HG03439 (cell line): ENCODE measurements around the gene CXXC5.

Experiments
- ATAC-seq: cut with Tn5 transposase; IDR thresholded peaks from one replicate; pipeline ENCODE4 v1.9.1; 2021; ENCODE audit warnings: mild to moderate bottlenecking, moderate library complexity; ENCODE audit not compliant: unreplicated experiment

The CXXC5 gene

DNA sequence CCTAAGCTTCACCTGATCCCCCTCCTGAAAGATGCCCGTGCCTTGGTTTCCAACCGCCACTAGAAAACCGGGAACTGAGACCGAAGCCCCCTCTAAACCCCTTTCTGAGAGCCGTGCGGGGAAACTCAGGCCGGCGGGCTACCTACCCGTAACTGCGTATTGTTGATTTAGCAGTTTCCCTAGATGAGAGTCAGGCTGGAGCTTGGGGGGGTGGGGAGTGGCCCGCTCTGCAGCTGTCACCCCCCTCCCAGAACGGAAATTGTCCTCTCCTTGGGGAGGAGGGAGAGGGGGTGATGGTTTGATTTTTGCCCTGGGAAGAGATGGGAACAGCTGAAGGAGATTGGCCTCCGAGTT is 2.5 kb downstream of the CXXC5 start:
- no peak for ATAC-seq

DNA sequence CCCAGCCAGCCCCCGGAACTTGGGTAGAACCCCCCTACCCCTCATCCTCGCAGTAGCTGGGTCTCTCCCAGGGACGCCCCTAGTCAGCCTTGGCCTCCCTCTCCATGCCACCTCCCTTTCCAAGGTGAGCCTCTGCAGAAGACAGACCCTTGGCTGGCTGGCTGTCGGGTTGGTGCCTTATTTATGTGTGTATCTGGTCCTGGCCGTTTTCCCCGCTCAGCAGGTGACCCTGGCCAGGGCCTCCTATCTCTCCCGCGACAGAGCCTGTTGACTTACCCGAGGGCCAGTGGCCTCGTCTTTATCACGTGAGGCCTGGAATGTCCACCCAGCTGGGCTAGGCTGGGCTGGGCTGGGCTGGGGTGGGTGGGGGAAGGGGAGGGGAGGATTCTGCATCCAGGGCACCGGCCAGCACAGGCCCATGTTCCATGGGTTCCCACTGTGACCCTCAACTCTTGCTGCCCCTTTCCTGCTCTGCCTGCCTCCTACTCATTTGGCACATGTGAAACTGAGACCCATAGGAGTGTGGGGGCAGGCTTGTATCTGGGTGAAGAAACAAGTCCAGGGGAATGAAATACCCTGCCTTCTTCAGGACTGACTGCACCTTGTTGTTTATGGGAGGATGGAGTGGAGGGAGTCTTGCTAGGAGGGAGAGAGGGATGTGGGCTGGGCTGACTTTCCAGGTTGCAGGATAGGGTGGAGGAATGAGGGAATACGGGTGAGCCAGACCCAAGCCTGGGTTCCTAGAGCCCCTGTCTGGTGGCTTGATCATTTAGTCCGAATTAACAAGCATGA is 3.1 kb downstream of the CXXC5 start:
- peak; percentile 0 for ATAC-seq

DNA sequence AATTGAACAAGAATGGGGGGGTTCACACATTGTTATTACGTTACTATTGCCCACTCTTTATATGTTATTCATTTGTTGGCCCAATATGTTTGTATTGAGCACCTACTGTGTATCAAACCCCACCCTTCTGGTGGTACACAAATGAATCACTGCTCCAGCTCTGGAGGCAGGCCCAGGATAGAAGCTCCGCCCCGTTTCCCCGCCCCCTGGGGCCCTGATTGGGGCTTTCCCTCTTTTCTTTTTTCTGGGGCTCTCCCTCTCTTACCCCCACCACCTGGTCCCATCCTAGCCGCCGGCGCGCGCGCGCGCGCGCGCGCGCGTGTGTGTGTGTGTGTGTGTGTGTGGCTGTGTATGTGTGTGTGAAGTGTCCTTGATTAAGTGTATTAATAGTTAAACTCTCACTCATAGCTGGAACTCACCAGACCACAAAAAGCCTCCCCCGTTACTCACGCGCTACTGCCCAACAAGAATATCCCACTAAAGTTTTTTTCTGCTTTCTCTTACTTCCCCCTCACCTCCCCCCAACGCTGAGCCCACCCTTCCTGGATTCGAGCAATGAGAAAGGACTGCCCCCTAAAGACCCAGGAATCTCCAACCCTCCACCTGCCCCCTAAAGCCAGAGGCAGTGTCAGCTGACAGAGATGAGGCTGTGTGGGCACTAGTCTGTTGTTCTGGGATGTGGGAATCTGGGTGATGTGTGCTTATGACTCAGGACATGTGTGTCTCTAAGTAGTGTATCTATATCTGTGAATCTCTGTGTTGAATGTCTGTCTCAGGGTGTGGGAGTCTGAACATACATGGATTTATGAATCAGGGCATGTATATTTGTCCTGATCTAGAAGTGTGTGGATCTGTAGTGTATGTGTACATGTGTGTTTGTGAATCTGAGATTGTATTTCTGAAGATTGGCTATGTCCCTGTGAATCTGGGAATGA is 4.0 kb downstream of the CXXC5 start:
- peak; percentile 44 for ATAC-seq

DNA sequence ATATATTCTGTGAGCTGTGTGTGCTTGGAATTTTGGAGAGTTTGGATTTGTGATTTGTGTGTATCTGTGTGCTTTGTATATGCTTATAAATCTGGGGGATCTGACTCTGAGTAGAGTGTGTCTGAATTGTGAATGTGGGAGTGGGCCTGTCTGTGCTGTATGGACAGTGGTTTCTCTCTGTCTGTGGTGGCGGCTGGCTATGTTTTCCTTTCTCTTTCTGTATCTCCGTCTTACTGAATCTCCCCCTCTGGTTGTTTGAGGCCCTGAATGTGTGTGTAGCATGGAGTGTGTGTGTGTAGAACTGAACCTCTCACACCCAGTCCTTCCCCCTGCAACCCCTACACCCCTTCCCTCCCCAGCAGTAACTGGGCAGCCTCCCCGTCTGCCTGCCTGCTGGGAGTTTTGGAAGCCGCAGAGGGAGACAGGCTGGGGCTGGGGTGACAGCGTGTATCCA is 4.7 kb downstream of the CXXC5 start:
- no peak for ATAC-seq

DNA sequence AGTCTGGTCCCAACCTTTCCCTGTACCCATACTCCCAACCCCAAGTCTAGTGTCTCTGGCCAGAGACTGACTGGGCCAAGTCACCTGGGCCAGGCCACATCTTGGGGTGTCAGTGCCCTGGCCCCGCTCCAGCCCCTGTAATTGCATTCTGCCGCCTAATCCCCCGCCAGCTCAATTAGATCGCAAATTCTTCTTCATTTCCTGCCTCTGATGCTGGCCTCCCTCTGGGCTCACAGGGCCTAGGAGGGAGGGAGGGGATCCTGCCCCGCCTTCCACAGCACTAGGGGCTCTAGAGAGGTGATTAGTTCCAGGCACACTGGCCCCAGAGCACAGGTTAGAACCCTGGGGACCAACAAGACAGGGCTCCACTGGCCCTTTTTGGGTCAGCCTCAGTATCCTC is 5.5 kb downstream of the CXXC5 start:
- no peak for ATAC-seq

DNA sequence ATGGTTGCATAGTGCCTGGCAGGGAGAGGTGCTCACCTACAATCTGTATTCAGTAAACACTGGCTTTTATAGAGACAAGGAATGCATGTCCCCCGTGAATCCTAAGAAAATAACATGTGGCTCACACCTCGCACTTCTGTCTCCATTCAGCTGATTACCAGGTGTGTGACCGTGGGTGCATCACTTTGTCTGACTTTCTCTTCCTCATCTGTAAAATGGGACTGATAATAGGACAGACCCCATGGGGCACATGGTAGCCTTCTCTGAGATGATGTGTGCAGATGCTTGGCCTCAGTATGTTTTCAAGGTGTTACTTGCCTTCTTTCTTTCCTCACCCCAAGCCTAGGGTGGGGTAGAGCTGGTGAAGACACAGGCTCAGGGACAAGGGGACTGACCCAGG is 6.3 kb downstream of the CXXC5 start:
- ATAC-seq, result no peak

DNA sequence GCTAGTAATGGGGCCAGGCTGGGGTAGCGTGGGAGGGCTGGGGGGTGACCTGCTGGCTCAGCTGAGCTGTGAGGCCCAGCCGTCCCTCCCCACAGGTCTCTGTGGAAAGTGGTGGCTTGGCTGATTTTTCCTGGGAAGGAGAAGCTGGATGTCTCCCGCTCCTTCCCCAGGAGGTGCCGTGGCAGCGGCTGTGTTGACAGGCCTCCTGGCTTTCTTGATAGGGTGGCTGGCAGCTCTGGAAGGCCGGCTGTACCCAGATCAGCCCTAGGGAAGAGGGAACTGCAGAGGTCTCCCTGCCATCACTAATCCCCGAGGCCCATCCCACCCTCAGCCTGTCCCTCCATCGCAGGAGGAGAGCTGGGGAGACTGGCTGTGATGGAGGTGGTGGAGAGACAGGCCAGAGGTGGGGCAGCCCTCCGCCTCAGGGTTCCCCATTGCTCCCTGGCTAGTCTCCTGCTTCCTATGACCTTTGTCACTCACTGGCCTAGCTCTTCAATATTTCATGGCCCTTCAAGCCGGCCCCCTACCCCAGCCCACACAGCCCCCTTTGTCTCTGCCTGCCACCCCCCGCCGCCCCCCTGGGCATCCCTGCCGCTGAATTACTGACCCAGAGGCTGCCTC is 6.8 kb downstream of the CXXC5 start:
- ATAC-seq, result no peak

DNA sequence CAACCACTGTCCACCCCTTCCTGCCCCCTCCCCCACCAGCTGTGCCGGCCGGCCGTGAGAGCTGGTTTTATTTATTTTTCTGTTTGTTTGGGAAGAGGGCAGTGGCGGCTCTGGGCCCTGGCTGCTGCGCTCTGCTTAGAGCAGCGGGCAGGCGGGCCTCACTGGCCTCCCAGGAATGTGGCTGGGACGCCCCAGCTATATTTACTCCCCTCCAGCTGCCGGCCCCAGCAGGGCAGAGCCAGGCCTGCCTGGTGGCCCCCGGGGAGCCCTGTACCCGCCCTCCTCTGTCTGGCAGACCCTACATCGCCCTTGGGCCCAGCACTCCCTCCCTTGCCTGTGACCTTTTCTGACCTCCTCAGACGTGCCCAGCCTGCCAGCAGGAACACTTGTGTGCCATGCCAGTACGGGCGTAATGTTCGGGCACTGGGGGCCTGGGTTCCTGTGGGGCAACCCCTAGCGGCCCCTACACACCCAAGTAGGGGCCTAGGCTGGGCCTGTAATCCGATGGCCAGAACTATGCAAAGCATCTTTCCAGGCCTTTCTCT is 7.7 kb downstream of the CXXC5 start:
- ATAC-seq, result no peak

DNA sequence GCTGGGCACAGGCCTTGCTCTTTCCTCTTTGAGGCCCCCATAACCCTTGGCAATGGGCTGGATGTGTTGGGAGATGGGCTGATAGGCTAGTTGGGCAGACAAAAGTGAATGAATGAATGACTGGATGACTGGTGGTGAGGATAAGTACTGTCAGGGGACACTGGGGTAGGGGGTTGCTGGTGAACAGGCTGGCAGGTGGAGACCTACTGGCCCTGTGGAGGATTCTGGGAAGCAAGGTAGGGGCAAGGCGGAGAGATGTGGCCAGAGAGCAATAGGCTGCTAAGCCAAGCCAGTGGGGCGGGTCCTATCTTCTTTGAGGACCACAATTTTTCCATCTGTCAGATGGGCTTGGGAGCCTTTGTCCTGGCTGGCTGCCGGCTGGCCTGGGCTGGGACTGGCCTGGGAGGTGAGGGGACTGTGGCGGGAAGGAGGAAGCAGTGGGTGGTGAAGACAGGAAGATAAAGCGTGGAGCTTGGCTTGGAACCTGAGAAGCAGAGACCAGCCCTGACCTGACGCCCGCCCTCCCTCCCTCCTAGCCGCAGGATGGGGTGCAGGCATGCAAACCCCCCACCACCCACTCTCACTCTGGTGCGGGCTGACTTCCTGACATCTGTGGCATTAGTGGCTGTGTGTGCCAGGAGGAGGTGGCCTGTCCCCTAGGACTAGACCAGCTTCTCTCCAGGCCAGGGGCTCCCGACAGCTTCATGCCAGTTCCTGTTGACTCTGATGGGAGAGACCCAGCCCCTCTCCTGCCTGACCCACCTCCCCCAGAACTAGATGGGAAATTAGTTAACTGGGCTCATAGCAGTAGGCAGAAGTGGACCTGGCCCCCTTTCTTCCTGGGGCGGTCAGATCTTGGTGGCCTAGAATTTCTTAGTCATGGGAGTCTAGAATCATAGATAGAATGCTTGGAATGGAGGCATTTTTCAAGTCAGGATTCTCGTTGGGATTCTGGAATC is 9.5 kb downstream of the CXXC5 start:
- ATAC-seq, result no peak

DNA sequence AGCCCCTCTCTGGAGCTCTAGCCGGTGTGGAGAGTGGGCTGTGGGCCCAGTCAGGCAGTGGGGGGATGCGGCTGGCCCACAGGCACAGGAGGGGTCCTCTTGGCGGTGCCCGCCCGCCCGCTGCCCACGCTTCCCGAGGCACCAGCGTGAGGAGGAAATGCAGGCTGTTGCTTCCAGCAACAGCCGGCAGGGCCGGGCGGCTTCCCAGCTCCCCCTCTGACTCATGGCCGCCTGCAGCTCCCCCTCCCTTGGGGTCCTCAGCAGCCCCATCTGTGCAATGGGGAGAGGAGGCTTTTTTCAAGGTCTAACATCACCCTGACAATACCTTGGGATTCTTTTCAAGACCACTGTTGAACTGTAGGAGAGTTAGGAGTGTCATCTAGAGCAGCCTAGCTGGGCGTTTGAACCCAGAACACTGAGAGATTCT is 10.4 kb downstream of the CXXC5 start:
- ATAC-seq, result no peak

DNA sequence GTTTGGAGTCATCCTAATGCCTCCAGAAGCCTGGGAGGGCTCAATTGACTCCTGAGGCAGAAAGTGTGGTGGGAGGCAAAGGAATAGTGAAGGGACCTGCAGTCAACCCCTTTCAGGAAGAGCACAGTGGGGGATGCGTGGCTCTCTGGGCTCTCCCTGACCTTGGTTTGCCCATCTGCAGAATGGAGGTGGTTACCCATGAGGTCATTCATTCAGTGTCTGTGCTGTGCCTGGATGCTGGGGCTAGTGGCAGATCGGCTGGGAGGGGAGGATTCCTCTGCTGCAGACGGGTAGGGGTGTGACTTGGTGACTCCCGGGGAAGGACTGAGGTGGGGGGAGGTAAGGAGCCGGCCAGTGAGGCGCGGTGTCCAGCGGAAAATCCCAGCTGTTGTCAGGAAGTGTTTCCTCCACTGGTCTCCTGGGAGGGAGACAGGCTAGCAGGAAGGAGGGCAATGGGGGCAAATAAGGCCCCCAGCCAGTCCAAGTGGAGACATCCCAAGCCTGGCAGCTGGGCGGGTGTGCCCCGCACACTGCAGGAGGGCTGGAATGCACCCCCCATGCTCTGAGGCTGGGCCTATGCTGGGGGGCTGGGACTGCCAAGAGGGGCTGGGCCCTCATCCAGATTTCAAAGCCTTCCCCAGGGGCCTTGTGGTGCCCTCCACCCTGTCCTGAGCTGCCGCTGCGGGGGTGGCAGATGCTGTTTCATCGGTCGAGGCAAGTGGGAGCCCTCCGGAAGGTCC is 10.9 kb downstream of the CXXC5 start:
- no peak for ATAC-seq

DNA sequence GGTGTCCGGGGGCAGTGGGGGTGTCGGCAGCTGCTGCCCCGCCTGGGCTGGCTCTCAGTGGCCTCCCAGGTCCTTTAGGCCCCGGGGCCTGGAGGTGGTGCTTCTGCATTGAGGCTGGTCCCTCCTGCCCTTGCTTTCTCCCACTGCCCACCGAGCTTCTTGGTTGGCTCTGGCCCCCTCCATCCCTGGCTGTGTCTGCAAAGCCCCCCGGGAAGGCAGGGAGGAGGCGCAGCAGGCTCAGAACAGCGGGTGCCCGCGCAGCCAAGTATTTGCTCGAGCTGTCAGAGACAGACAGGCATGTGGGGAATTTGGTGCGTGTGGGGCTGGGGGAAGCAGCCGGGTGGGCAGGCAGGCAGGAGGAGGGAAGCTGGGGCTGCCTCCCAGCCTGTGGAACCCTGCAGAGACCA is 11.5 kb downstream of the CXXC5 start:
- no peak for ATAC-seq

DNA sequence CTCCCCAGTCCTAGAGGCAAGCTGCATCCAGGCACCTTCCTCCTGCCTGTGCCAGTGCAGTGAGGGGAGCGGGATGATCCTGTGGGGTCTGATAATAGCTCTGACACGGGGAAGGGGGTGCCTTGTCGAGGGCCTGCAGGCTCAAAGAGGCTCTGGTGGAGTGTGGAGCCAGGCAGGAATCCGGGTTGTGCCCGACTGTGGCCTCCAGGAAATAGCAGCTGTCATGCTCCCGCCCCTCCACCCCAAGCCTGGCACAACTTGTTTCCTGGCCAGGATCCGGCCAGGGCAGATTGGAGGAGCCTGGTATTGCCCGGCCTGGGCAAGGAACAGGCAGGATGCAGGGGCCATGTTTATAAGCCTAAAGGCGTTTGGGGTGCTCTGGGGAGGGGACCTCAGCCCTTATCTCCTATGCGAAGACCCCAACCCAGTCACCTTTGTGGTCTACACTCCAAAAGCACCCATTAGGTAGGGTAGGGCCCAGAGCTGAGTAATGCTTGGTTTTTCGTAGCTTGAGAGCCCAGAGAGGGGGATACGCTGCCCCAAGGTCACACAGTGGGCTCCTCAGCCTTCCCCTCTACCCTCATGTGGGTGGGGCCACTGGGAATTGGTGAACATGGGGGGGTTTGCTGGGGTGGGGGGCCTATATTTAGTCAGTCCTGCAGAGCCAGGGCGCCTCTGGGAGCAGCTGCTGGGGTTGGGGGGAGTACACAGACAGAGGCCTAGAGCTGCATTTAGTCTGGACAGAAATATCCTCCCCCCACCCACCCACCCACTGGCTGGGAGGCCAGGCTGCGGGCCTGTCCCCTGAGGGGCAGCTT is 12.2 kb downstream of the CXXC5 start:
- no peak for ATAC-seq

DNA sequence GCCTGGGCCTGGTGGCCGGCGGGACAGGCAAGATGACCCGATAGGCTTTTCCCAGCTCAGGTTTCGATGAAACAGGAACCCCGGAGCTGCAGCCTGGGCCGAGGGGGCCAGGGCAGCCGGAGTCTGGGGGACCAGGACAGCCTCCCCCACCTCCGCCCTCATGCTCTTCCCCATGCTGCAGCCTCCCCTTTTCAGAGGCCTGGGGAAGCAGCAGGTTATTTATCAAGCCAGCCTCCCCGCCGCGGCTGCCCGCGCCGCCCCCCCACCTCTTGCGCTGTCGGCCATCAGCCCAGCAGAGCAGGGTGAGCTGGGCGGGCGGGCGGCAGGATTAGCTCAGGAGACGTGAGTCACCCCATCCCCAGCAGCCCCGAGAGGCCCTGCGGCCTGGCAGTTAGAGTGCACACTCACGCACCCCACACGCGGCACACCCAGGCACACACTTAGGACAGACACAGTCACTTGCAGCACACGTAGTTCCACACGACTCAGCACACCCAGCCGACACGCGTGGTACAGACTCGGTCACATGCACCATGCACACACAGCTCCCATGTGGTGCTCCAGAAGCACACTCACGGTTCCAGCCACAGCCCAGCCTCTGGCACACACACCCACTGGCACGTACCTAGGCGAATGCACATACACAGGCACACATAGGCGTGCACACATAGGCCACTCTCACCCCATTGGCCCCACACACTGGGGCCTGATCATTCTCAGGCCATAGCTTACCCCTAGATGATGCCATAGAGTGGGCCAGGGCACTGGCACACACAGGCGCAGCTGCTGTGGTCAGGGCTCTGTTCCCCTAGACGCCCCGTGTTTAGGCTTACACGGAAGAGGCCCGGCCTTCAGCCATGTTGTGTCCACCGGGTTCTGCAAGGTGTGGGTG is 13.0 kb downstream of the CXXC5 start:
- ATAC-seq, result no peak

DNA sequence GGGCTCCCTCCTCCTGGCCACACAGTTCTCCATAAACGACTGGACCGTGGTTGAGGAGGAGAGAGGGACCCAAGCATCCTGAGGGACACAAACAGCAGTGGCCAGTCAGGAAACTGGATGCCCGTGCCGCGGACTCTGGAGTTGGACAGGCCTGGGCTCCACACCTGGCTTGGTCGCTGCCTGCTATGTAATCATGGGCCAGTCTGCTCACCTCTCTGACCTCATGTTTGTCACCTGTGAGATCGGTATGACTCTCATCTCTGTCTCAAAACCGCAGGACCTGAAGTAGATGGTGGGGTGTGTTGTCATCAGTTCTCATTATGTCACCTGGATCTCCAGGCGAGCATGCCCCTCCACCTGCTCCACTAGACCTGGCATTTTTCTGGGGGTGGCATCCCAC is 14.5 kb downstream of the CXXC5 start:
- no peak for ATAC-seq

DNA sequence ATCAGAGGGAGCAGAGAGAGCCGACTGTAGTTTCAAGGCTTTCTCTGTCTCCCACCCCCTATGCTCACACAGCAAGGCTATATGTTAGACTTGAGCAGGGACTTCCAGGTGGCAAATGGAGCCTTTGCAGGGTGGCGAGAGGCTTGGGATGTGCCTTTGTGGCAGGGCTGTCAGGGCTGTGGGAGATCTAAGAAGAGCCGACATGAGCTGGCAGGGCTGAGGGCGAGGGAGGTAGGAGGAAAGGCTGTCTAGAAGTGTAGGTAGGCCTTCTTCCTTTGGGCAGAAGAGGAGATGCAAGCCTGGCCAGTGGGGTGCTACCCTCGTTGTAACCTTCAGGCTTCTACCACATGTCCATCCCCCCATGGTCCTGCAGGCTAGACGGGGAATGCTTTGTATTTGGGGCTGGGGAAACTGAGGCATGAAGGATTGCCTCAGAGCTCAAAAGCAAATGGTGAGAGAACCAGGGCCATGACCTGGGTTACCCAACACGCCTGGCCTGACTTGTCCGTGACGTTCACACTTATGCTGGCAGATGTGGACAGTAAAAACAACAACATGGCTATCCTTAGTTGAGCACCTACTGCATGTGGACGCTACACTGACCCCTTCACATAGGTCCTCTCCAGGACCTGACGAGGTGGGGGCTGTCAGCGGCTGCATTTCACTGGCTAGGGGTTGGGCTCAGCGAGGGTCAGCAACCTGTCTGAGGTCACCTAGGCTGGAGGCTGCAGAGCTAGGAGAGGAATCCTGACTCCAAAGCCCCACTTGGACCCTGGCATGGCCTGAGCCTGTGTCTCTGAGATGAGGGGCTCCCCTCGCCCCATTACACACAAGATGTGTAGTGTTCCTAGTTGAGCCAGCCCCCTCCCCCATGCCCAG is 15.3 kb downstream of the CXXC5 start:
- ATAC-seq, result no peak
